Tibial nerve (tissue), 3 donors: Measurements from ENCODE around the gene TECPR1.

Experiments
- POLR2A ChIP-seq, 2 donors: fragments of 450-650 bp; IDR thresholded peaks; one replicate each; pipeline ENCODE4 v1.6.1; 2017; ENCODE audit warnings: antibody characterized with exemption in 2 of 2, mild to moderate bottlenecking in 2 of 2, moderate library complexity in 2 of 2
- TF ChIP-seq, protein P1 (sequence below), 5 experiments: fragments of 200-600 bp in 3 of 5; fragments of 450-650 bp in 2 of 5; sonication (generic) in 3 of 5; IDR thresholded peaks; one replicate each; pipeline ENCODE4 v1.5.1; 2016 to 2019; ENCODE audit warnings: antibody characterized with exemption in 5 of 5, mild to moderate bottlenecking in 3 of 5, moderate library complexity in 2 of 5

DNA sequence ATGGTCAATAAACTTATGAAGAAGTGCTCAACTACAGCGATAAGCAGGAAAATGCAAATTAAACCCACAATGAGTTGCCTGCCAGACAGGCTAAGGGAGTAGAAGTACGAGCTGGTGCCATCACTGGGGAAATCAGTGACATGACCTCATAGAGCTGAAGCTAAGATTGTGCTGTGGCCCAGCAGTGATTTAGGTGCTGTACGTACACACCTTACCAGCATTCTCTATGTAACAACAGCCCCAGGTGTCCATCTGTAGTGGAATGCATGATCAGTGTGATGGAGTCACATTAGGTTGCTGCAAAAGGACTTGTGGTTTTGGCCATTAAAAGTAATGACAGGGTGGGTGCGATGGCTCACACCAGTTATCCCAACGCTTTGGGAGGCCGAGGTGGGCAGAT lies 5.7 kb upstream of the TECPR1 start:
- TF ChIP-seq, protein P1, sequence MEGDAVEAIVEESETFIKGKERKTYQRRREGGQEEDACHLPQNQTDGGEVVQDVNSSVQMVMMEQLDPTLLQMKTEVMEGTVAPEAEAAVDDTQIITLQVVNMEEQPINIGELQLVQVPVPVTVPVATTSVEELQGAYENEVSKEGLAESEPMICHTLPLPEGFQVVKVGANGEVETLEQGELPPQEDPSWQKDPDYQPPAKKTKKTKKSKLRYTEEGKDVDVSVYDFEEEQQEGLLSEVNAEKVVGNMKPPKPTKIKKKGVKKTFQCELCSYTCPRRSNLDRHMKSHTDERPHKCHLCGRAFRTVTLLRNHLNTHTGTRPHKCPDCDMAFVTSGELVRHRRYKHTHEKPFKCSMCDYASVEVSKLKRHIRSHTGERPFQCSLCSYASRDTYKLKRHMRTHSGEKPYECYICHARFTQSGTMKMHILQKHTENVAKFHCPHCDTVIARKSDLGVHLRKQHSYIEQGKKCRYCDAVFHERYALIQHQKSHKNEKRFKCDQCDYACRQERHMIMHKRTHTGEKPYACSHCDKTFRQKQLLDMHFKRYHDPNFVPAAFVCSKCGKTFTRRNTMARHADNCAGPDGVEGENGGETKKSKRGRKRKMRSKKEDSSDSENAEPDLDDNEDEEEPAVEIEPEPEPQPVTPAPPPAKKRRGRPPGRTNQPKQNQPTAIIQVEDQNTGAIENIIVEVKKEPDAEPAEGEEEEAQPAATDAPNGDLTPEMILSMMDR (IDR thresholded peaks at IDR 0.05) = no peak
- TF ChIP-seq POLR2A (IDR thresholded peaks at IDR 0.05) = no peak
